Neuron (in vitro differentiated cells): ENCODE data around the gene AXIN2.

Source experiments
- H2AFZ ChIP-seq: one replicate; pipeline ENCODE4 v1.6.1; 2013; ENCODE audit warnings: low read depth, mild to moderate bottlenecking, inconsistent platforms, low read length, moderate library complexity
- H3K27me3 ChIP-seq: one replicate; pipeline ENCODE4 v1.6.1; 2013; ENCODE audit warnings: low read length; ENCODE audit not compliant: insufficient read depth
- H3K36me3 ChIP-seq: one replicate; pipeline ENCODE4 v1.6.1; 2013; ENCODE audit warnings: low read length; ENCODE audit not compliant: insufficient read depth
- H3K4me1 ChIP-seq: one replicate; pipeline ENCODE4 v1.6.1; 2013; ENCODE audit warnings: low read length; ENCODE audit not compliant: insufficient read depth
- H3K4me3 ChIP-seq: 2 replicates; pipeline ENCODE4 v1.5.1; 2013; ENCODE audit warnings: mild to moderate bottlenecking, low read length, moderate library complexity
- H3K9me3 ChIP-seq: one replicate; pipeline ENCODE4 v1.6.1; 2013; ENCODE audit warnings: low read length

AXIN2 gene

GRCh38 chr17:65482201-65482600 lies 79.2 kb downstream of the AXIN2 start:
- H3K4me1 ChIP-seq = no peaks in the 10 kb centered on the region
- no peaks in the 10 kb centered on the region for H3K27me3 ChIP-seq

GRCh38 chr17:65479282-65479681 lies 82.2 kb downstream of the AXIN2 start:
- H3K4me1 ChIP-seq = no peaks in the 10 kb centered on the region
- H2AFZ ChIP-seq = no peak overlapping the region
- H3K36me3 ChIP-seq = no peaks in the 10 kb centered on the region
- no peaks in the 10 kb centered on the region for H3K27me3 ChIP-seq
- H3K4me3 ChIP-seq = no peak overlapping the region
- peaks cover 7% of the 10 kb centered on the region for H3K9me3 ChIP-seq

More at GRCh38 chr17:65482201-65482600, 79.2 kb downstream of the AXIN2 start:
- Histone ChIP-seq H3K4me3 (no peak overlapping the region), H2AFZ (no peak overlapping the region), H3K9me3 (peaks cover 7% of the 10 kb centered on the region), H3K36me3 (no peaks in the 10 kb centered on the region)
